Esophagus (tissue), 2 donors: ENCODE results near the gene VIT. TPM values are rescaled to one million over a fixed set of nuclear protein-coding genes. Genes with fewer than 3 reads are reported as not detected.
A peak's percentile ranks its signal among the peaks of the same experiment; 100 is the strongest.

Experiments used
- H3K27ac ChIP-seq, 2 donors: one replicate each; pipeline ENCODE4 v1.5.1; 2013; ENCODE audit warnings: low read depth in 2 of 2, mild to moderate bottlenecking in 2 of 2, inconsistent platforms in 1 of 2, low read length in 1 of 2, moderate library complexity in 1 of 2
- H3K27me3 ChIP-seq, 2 donors: one replicate each; pipeline ENCODE4 v1.6.1; 2013; ENCODE audit warnings: low read length in 2 of 2, control low read depth in 1 of 2, mild to moderate bottlenecking in 1 of 2; ENCODE audit not compliant: insufficient read depth in 2 of 2, control insufficient read depth in 1 of 2
- H3K36me3 ChIP-seq, 2 donors: one replicate each; pipeline ENCODE4 v1.6.1; 2013; ENCODE audit warnings: low read length in 1 of 2; ENCODE audit not compliant: control insufficient read depth in 2 of 2, insufficient read depth in 2 of 2
- H3K4me1 ChIP-seq, 2 donors: one replicate each; pipeline ENCODE4 v1.6.1; 2013; ENCODE audit warnings: low read length in 1 of 2; ENCODE audit not compliant: control insufficient read depth in 2 of 2, insufficient read depth in 2 of 2
- H3K4me3 ChIP-seq, 2 donors: one replicate each; pipeline ENCODE4 v1.5.1; 2013; ENCODE audit warnings: low read length in 2 of 2, mild to moderate bottlenecking in 2 of 2, low read depth in 1 of 2, moderate library complexity in 1 of 2
- H3K9me3 ChIP-seq, 2 donors: one replicate each; pipeline ENCODE4 v1.6.1; 2013; ENCODE audit warnings: mild to moderate bottlenecking in 2 of 2, low read depth in 1 of 2, low read length in 1 of 2, moderate library complexity in 1 of 2; ENCODE audit not compliant: control insufficient read depth in 2 of 2, insufficient read depth in 1 of 2
- WGBS, 2 donors: extraction: QIAGEN DNeasy Blood & Tissue Kit; methylation state at CpG; one replicate each; pipeline ENCODE4 v1.1.7; 2013; 5-methylcytosine and 5-hydroxymethylcytosine counted together
- polyA plus RNA-seq, 2 donors: library from polyadenylated mRNA; stranded (reverse); fragments of 200-250 nt; gene quantifications; one replicate each; pipeline ENCODE4 v1.2.3, GENCODE V29; 2013
- donor health status: healthy with polysubstance abuse.
- donor health status: Bipolar disorder and iron deficiency.

VIT gene, protein sequence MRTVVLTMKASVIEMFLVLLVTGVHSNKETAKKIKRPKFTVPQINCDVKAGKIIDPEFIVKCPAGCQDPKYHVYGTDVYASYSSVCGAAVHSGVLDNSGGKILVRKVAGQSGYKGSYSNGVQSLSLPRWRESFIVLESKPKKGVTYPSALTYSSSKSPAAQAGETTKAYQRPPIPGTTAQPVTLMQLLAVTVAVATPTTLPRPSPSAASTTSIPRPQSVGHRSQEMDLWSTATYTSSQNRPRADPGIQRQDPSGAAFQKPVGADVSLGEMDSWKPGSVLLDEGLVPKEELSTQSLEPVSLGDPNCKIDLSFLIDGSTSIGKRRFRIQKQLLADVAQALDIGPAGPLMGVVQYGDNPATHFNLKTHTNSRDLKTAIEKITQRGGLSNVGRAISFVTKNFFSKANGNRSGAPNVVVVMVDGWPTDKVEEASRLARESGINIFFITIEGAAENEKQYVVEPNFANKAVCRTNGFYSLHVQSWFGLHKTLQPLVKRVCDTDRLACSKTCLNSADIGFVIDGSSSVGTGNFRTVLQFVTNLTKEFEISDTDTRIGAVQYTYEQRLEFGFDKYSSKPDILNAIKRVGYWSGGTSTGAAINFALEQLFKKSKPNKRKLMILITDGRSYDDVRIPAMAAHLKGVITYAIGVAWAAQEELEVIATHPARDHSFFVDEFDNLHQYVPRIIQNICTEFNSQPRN
- polyA plus RNA-seq, result 1 to 10 TPM; 2.8 to 4.0 TPM

DNA sequence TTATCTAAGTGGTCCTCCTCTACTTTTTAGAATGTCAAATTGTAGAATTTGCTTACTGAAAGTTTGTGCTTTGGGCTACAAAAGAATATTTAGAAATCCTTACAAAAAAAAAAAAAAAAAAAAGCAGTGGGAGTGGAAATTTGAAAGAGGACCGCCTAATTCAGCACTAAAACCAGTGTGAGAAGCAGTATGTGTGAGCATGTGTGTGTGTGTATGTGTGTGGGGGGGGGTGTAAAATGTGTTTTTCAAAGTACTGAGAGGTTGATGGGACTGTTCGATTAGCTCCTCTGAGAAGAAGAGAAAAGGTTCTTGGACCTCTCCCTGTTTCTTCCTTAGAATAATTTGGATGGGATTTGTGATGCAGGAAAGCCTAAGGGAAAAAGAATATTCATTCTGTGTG lies at the start of gene VIT:
Gene VIT (plus strand): TSS at position 175 of the 400 bp plus-strand sequence. CDS start 19,664 bp downstream, outside the sequence.
- WGBS, 2 donors, result 33 to 52% methylated on average over 2 of the region's 2 CpGs
- H3K36me3 ChIP-seq, result no peaks in the 10 kb centered on the region
- no peaks in the 10 kb centered on the region for H3K4me1 ChIP-seq
- H3K27ac ChIP-seq, result peak within 1 kb of the TSS; percentile 4 to 47
- H3K27me3 ChIP-seq, result no peaks in the 10 kb centered on the region
- no peaks in the 10 kb centered on the region for H3K9me3 ChIP-seq
- H3K4me3 ChIP-seq, result peak within 1 kb of the TSS in 1 of 2 donors; percentile 19

DNA sequence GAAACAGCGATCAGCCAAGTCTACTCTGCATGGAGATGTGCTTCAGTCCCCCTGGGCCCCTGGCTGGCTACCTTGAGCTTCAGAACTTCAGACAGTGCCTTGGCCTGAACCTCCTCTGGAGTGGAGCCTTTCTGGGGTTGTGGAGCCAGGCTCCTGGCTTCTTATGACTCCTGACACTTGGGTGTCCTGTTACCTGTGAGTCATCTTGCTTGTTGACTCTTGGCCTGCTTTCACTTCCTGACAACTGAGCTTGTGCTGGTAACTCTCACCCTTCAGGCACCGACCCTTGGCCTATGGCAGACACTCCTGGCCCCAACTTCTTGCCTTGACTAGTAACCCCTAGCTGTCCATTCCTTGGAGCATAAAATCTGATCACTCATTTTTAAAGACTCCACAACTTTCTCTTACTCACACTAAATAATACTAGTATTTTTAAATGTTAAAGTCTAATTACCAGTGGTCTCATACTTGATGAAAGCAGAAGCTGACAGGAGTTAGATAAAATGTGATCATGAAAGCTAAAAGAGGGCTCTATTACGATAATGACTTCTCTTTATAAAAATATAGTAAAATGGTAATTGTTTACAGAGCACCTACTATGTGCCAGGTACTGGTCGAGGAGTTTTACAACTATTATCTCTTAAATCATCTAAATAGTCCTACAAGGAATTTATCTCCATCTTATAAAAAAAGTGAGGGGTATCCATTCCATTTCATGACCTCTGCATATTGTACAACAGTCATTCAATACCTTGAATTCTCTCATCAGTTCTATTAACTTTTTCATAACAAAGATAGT lies 46.3 kb upstream of the VIT start:
- no peaks in the 10 kb centered on the region for H3K27me3 ChIP-seq
- no peaks in the 10 kb centered on the region for H3K9me3 ChIP-seq
- H3K27ac ChIP-seq, result no peak overlapping the region
- 71 to 72% methylated on average over 4 of the region's 4 CpGs for WGBS, 2 donors
- no peak overlapping the region for H3K4me3 ChIP-seq
- no peaks in the 10 kb centered on the region for H3K36me3 ChIP-seq
- H3K4me1 ChIP-seq, result peaks cover 4% of the 10 kb centered on the region in 2 donors

DNA sequence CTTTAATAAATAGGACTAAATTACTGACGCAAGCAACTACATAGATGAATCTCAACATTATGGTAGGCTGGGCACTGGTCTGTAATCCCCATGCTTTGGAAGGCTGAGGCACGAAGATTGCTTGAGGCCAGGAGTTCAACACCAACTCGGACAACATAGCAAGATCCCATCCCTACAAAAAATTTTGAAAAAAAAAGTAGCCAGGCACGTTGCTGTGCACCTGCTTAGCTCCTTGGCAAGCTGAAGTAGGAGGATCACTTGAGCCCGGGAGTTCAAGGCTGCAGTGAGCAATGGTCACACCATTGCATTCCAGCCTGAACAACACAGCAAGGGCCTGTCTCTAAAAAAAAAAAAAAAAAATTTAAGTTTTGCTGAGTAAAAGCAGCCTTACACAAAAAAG lies 43.4 kb upstream of the VIT start:
- Histone ChIP-seq H3K27ac (no peak overlapping the region), H3K4me1 (peaks cover 4% of the 10 kb centered on the region in 2 donors), H3K27me3 (no peaks in the 10 kb centered on the region), H3K36me3 (no peaks in the 10 kb centered on the region), H3K9me3 (no peaks in the 10 kb centered on the region), H3K4me3 (no peak overlapping the region)
- WGBS, 2 donors, result 88 to 92% methylated on average over 5 of the region's 5 CpGs

DNA sequence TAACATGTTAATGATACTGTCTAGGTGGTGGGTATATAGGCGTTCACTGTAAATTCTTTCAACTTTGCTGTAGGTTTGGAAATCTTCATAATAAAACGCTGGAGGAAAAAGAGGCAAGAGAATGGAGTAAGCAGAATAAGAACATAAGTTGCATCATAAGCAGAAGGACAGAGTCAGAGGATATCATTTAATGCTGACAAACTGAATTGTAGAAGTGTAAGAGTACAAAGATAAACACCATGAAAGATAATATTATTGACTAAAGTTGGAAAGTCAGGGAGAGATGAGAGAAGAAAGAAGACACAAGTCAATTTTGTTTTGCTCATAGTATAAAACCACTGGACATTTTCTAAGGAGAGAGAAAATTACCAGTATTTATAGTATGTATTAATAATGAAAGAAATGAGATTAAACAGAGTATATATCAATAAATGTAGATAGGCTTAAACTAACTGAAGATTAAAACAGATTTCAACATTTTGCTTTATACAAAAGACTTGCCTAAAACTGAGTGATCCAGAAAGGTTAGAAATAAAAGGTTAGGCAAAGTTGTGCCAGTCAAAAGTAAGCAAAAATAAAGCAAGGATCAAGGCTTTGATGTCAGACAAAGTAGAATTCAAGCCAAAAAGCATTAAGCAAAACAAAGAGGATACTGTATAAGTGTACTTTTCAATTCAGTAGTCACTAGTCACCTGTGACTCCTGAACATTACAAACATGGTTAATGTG lies 42.4 kb upstream of the VIT start:
- 64% methylated on average over 2 of the region's 2 CpGs for WGBS, 2 donors
- Histone ChIP-seq H3K4me3 (no peak overlapping the region), H3K27ac (no peak overlapping the region), H3K27me3 (no peaks in the 10 kb centered on the region), H3K4me1 (peaks cover 4% of the 10 kb centered on the region in 2 donors), H3K9me3 (no peaks in the 10 kb centered on the region), H3K36me3 (no peaks in the 10 kb centered on the region)

DNA sequence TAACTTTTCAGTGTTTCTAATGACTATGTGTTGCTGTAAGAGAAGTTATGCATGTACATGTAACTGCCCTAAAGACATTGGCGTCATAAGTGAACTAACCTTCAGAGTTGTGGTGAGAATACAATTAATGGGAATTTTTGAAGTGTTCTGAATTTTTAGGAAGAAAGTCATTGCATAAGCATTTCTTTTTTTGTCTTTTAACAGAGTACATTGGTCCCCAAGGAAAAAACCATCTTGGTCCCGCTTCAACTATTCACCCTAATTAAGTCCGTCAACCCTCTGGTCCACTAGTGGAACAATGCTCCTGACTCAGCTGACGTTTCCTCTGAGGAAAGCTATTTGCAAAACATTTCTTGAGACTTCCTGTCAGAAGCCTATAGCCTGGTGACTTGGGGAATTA lies 41.1 kb upstream of the VIT start:
- H3K9me3 ChIP-seq, result no peaks in the 10 kb centered on the region
- no peak overlapping the region for H3K4me3 ChIP-seq
- no peak overlapping the region for H3K27ac ChIP-seq
- 72 to 79% methylated on average over 4 of the region's 4 CpGs for WGBS, 2 donors
- no peaks in the 10 kb centered on the region for H3K27me3 ChIP-seq
- H3K4me1 ChIP-seq, result no peaks in the 10 kb centered on the region
- H3K36me3 ChIP-seq, result no peaks in the 10 kb centered on the region

DNA sequence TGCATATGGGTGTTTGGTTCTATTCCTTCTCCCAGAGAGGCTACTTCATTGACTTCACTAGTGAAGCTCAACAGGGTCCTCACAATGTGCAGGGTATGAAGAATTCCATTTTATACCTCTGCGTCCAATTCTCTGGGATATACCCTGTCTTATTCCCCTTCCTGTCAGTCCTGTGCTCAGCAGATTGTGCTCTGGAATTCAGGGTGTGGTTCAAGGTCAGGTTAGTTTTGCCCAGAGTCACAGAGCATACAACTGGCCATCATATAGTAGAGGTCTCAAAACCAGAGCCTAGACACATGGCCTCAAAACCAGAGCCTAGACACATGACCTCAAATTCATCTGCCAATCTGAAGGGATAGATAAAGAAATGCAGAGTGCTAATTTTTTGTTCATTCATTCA lies 38.8 kb upstream of the VIT start:
- H3K4me1 ChIP-seq, result no peaks in the 10 kb centered on the region
- WGBS, 2 donors, result 87 to 91% methylated on average over 1 of the region's 1 CpG
- H3K27ac ChIP-seq, result no peak overlapping the region
- H3K4me3 ChIP-seq, result no peak overlapping the region
- H3K9me3 ChIP-seq, result no peaks in the 10 kb centered on the region
- no peaks in the 10 kb centered on the region for H3K27me3 ChIP-seq
- no peaks in the 10 kb centered on the region for H3K36me3 ChIP-seq

DNA sequence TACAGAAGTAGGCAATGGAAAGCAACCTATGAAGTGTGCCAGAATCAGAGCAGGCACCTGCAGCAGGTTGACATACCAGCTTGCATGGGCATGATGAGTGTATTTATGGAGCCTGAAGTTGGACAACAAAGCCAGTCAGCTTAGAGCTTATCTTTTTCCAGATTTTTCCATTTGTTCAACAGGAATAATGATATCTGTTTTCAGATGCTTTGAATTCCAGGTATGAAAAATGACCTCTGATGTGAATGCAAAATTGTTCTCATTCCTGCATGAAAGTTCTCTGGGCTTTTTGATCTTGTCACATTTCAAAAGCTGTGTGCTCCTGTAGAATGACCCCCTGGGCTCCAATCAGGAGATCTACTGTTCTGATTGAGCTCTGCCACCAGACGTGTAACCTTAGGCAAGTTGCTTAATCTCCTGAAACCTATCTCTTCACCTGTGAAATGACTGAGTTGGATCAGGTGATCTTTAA lies 38.2 kb upstream of the VIT start:
- Histone ChIP-seq H3K4me1 (no peaks in the 10 kb centered on the region), H3K27ac (no peak overlapping the region), H3K27me3 (no peaks in the 10 kb centered on the region), H3K4me3 (no peak overlapping the region), H3K9me3 (no peaks in the 10 kb centered on the region), H3K36me3 (no peaks in the 10 kb centered on the region)
- 43 to 67% methylated on average over 1 of the region's 1 CpG for WGBS, 2 donors

DNA sequence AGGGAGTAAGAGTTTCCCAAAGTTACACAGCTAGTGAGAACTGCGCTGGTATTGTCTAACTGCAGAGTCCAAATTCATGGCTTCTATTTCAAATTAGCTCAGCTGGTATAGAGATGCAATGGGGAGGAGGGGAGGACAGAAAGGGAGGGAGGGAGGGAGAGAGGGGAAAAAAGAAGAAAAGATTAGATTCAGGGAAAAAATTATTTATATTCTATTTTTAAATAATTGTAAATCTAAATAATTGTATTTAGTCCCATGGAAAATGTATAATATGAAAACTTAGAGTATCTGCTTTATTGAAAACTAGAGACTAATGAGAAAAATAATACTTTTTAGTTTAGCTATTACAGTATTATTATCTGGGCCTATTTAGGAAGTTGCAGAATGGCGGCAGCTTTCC lies 37.3 kb upstream of the VIT start:
- Histone ChIP-seq H3K4me3 (no peak overlapping the region), H3K27me3 (no peaks in the 10 kb centered on the region), H3K9me3 (no peaks in the 10 kb centered on the region), H3K4me1 (no peaks in the 10 kb centered on the region), H3K27ac (no peak overlapping the region), H3K36me3 (no peaks in the 10 kb centered on the region)
- 98 to 100% methylated on average over 2 of the region's 2 CpGs for WGBS, 2 donors

DNA sequence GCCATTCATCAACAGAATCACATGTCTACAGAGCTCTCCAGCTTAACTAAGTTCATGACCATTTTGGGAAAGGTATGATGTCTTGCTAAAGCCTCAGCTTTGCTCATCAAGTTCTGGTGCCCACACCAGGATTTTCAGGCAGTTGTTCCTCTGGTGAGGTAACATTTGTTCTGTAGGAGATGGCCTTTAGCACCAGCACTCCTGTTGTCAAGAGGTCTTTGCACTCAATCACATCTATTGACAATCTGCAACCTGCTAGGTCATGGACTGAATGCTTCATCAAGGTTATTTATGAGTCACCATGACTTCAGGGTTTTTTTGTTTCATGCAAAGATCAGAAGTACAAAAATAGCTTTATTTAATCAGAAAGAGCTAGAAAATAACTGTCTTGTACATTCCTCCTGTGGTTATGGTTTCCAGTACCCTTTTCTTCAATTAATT lies 36.6 kb upstream of the VIT start:
- no peak overlapping the region for H3K27ac ChIP-seq
- H3K4me1 ChIP-seq, result no peaks in the 10 kb centered on the region
- H3K4me3 ChIP-seq, result no peak overlapping the region
- no peaks in the 10 kb centered on the region for H3K36me3 ChIP-seq
- no peaks in the 10 kb centered on the region for H3K9me3 ChIP-seq
- H3K27me3 ChIP-seq, result no peaks in the 10 kb centered on the region
